ENCODE data around the gene DESI1.

DNA sequence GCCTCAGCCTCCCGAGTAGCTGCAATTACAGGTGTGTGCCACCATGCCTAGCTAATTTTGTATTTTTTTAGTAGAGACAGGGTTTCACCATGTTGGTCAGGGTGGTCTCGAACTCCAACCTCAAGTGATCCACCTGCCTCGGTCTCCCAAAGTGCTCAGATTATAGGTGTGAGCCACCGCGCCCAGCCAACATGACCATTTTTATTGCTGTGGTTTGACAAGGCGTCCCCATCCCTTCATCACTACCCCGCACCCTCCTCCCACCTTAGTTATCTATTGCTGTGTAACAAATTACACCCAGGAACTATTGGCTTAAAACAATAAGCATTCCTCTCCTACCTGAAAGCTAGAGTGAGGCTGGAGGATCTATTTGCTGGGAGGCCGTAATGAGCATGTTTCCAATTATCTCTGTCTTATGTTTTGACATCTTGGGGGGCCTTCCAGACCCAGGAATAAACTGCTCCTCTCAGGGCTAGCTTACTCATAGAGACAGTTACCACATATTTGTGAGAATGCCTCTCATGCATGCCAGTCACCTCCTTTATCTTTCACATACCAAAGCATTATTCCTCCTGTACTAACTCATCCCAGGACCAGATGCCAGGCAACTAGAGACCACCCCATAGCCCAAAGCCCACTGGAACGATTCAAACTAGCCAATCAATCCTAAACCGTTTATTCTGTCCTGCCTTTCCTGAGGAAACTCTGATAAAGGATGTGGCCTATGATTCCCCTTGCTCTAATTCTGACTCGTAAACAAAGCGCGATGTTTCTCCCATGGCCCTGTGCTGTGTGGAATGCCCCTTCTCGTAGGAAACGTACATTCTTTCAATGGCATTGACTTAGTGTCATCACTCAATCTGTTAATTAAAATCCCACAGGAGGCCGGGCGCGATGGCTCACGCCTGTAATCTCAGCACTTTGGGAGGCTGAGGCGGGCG, 48.4 kb upstream of the DESI1 start:
- TF ChIP-seq, protein P1, sequence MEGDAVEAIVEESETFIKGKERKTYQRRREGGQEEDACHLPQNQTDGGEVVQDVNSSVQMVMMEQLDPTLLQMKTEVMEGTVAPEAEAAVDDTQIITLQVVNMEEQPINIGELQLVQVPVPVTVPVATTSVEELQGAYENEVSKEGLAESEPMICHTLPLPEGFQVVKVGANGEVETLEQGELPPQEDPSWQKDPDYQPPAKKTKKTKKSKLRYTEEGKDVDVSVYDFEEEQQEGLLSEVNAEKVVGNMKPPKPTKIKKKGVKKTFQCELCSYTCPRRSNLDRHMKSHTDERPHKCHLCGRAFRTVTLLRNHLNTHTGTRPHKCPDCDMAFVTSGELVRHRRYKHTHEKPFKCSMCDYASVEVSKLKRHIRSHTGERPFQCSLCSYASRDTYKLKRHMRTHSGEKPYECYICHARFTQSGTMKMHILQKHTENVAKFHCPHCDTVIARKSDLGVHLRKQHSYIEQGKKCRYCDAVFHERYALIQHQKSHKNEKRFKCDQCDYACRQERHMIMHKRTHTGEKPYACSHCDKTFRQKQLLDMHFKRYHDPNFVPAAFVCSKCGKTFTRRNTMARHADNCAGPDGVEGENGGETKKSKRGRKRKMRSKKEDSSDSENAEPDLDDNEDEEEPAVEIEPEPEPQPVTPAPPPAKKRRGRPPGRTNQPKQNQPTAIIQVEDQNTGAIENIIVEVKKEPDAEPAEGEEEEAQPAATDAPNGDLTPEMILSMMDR (IDR thresholded peaks at IDR 0.05 in 2 of 3, conservative IDR thresholded peaks at IDR 0.05 in 1 of 3; ENCODE audit: borderline replicate concordance in 1 of 3, insufficient read depth in 1 of 3, low read depth in 2 of 3, low read length in 2 of 3) = no peak
- TF ChIP-seq MAX (IDR thresholded peaks at IDR 0.05) (no peak), POLR2AphosphoS5 (IDR thresholded peaks at IDR 0.05; ENCODE audit: low read depth, low read length) (no peak), POLR2A (IDR thresholded peaks at IDR 0.05; ENCODE audit: borderline replicate concordance, extremely low read depth, insufficient read depth, insufficient read length) (no peak), JUND (IDR thresholded peaks at IDR 0.05) (no peak), EZH2 (IDR thresholded peaks at IDR 0.05) (no peak), ZFX (IDR thresholded peaks at IDR 0.05) (no peak), SIN3A (IDR thresholded peaks at IDR 0.05; ENCODE audit: low read depth) (no peak)

Measured in HCT116 (cell line).